Body of pancreas (tissue), 4 donors: ENCODE measurements around the gene SLC7A6OS.

ENCODE experiments used
- POLR2A ChIP-seq, 3 donors: fragments of 450-650 bp; IDR thresholded peaks; one replicate each; pipeline ENCODE4 v1.6.1; 2016; ENCODE audit warnings: antibody characterized with exemption in 3 of 3, mild to moderate bottlenecking in 2 of 3
- TF ChIP-seq, protein P1 (sequence below), 7 experiments: fragments of 450-650 bp in 4 of 7; fragments of 200-600 bp in 3 of 7; sonication (generic) in 3 of 7; IDR thresholded peaks; one replicate each; pipeline ENCODE4 v1.5.1; 2016 to 2019; ENCODE audit warnings: antibody characterized with exemption in 7 of 7

DNA sequence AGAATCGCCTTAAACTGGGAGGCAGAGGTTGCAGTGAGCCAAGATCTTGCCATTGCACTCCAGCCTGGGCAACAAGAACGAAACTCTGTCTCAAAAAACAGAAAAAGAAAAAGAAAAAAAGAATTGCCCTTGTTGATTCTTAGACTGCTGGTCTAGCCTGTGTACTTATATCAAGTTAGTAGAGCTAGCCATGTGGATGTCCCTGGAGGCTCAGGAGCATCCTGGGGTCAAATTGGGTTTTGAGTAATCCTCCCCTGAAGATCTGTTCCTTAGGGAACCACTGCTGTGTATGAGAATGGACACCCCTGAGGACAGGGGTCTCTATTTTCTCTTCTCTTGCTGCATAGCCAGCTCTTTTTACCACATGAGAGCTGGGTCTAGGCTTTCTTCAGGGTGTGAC is 21.5 kb downstream of the SLC7A6OS start:
- TF ChIP-seq, protein P1, sequence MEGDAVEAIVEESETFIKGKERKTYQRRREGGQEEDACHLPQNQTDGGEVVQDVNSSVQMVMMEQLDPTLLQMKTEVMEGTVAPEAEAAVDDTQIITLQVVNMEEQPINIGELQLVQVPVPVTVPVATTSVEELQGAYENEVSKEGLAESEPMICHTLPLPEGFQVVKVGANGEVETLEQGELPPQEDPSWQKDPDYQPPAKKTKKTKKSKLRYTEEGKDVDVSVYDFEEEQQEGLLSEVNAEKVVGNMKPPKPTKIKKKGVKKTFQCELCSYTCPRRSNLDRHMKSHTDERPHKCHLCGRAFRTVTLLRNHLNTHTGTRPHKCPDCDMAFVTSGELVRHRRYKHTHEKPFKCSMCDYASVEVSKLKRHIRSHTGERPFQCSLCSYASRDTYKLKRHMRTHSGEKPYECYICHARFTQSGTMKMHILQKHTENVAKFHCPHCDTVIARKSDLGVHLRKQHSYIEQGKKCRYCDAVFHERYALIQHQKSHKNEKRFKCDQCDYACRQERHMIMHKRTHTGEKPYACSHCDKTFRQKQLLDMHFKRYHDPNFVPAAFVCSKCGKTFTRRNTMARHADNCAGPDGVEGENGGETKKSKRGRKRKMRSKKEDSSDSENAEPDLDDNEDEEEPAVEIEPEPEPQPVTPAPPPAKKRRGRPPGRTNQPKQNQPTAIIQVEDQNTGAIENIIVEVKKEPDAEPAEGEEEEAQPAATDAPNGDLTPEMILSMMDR (IDR thresholded peaks at IDR 0.05) = no peak
- no peak for TF ChIP-seq POLR2A (IDR thresholded peaks at IDR 0.05)
